Smooth muscle cell (in vitro differentiated cells): ENCODE results near the gene ERC1. TPM values are rescaled to one million over a fixed set of nuclear protein-coding genes. Genes with fewer than 3 reads are reported as not detected.

Experiments used
- DNase-seq: peaks from one replicate; lab custom pipeline; 2025; ENCODE audit not compliant: unreplicated experiment; lab: John Stamatoyannopoulos, UW
- H2AFZ ChIP-seq: fragments of 200-600 bp; sonication (generic); 2 replicates; pipeline ENCODE4 v1.6.0; 2016; ENCODE audit warnings: antibody characterized with exemption, low read depth, mild to moderate bottlenecking
- H3F3A ChIP-seq: fragments of 200-600 bp; sonication (generic); 2 replicates; pipeline ENCODE4 v1.6.0; 2017; ENCODE audit warnings: antibody characterized with exemption, low read depth
- H3K27ac ChIP-seq: fragments of 200-600 bp; sonication (generic); 2 replicates; pipeline ENCODE4 v1.5.1; 2016; ENCODE audit warnings: low read depth, mild to moderate bottlenecking
- H3K27me3 ChIP-seq: fragments of 200-600 bp; sonication (generic); 2 replicates; pipeline ENCODE4 v1.6.1; 2016; ENCODE audit warnings: low read depth, mild to moderate bottlenecking
- H3K36me3 ChIP-seq: fragments of 200-600 bp; sonication (generic); 2 replicates; pipeline ENCODE4 v1.5.1; 2016; ENCODE audit warnings: low read depth
- H3K4me1 ChIP-seq: fragments of 200-600 bp; sonication (generic); 2 replicates; pipeline ENCODE4 v1.5.1; 2016; ENCODE audit warnings: low read depth
- H3K4me2 ChIP-seq: fragments of 200-600 bp; sonication (generic); 2 replicates; pipeline ENCODE4 v1.6.0; 2016; ENCODE audit warnings: mild to moderate bottlenecking
- H3K4me3 ChIP-seq: fragments of 200-600 bp; sonication (generic); 2 replicates; pipeline ENCODE4 v1.5.1; 2016; ENCODE audit warnings: mild to moderate bottlenecking
- H3K79me2 ChIP-seq: fragments of 200-600 bp; sonication (generic); 2 replicates; pipeline ENCODE4 v1.6.0; 2016; ENCODE audit warnings: low read depth, mild to moderate bottlenecking
- H3K9ac ChIP-seq: fragments of 200-600 bp; sonication (generic); 2 replicates; pipeline ENCODE4 v1.6.0; 2016; ENCODE audit warnings: low read depth
- H3K9me3 ChIP-seq: fragments of 200-600 bp; sonication (generic); replicated peaks from 2 replicates; pipeline ENCODE4 v1.5.1; 2016; ENCODE audit warnings: low read depth
- H4K20me1 ChIP-seq: fragments of 200-600 bp; sonication (generic); 2 replicates; pipeline ENCODE4 v1.6.0; 2016; ENCODE audit warnings: low read depth
- CTCF ChIP-seq: fragments of 200-600 bp; sonication (generic); IDR thresholded peaks from 2 replicates; pipeline ENCODE4 v1.5.1; 2017; ENCODE audit warnings: borderline replicate concordance, mild to moderate bottlenecking, antibody characterized with exemption; ENCODE audit not compliant: insufficient read depth, poor library complexity, severe bottlenecking
- WGBS: methylation state at CpG from one replicate; pipeline ENCODE4 v1.1.7; 2016; ENCODE audit warnings: low lambda C conversion rate; 5-methylcytosine and 5-hydroxymethylcytosine counted together
- polyA plus RNA-seq: library from polyadenylated mRNA; unstranded; fragments of >200 nt; fragmentation: Nextera tagmentation; extraction: Ambion mirVana; gene quantifications from 2 replicates; pipeline ENCODE4 v1.2.1, GENCODE V29; 2016
- total RNA-seq: library from RNA; depleted of rRNA; stranded (reverse); fragments of >200 nt; gene quantifications from 2 replicates; pipeline ENCODE4 v1.2.3, GENCODE V29; 2014

ERC1 gene
- total and polyA plus RNA-seq, 2 experiments from 2014 or later: 13.8 to 17.6 TPM

GRCh38 chr12:966724-967123 is 24.3 kb upstream of the ERC1 start:
- H2AFZ ChIP-seq: no peak overlapping the region
- H3K27ac ChIP-seq: no peak overlapping the region
- H3K4me1 ChIP-seq: no peaks in the 10 kb centered on the region
- H3K79me2 ChIP-seq: no peaks in the 10 kb centered on the region
- H3K27me3 ChIP-seq: no peaks in the 10 kb centered on the region
- no peak for DNase-seq
- TF ChIP-seq CTCF: no peak
- H3K9ac ChIP-seq: no peak overlapping the region
- H3K9me3 ChIP-seq: no peaks in the 10 kb centered on the region
- H3K4me2 ChIP-seq: no peak overlapping the region
- no peaks in the 10 kb centered on the region for H3F3A ChIP-seq
- H3K36me3 ChIP-seq: no peaks in the 10 kb centered on the region
- WGBS: 99% methylated on average over 6 of the region's 6 CpGs
- H4K20me1 ChIP-seq: no peaks in the 10 kb centered on the region
- H3K4me3 ChIP-seq: no peak overlapping the region

GRCh38 chr12:967641-968040 is 23.4 kb upstream of the ERC1 start:
- no peak overlapping the region for H3K27ac ChIP-seq
- H3F3A ChIP-seq: no peaks in the 10 kb centered on the region
- no peak overlapping the region for H3K9ac ChIP-seq
- H3K9me3 ChIP-seq: no peaks in the 10 kb centered on the region
- H3K4me3 ChIP-seq: no peak overlapping the region
- H2AFZ ChIP-seq: no peak overlapping the region
- no peaks in the 10 kb centered on the region for H3K36me3 ChIP-seq
- TF ChIP-seq CTCF: no peak
- no peak overlapping the region for H3K4me2 ChIP-seq
- no peaks in the 10 kb centered on the region for H3K4me1 ChIP-seq
- no peaks in the 10 kb centered on the region for H3K27me3 ChIP-seq
- WGBS: 85% methylated on average over 9 of the region's 9 CpGs
- H4K20me1 ChIP-seq: no peaks in the 10 kb centered on the region
- H3K79me2 ChIP-seq: no peaks in the 10 kb centered on the region
- DNase-seq: no peak

GRCh38 chr12:968545-968944 is 22.5 kb upstream of the ERC1 start:
- H2AFZ ChIP-seq: no peak overlapping the region
- no peak overlapping the region for H3K9ac ChIP-seq
- WGBS: 83% methylated on average over 4 of the region's 4 CpGs

More at GRCh38 chr12:968545-968944, 22.5 kb upstream of the ERC1 start:
- Histone ChIP-seq H4K20me1 (no peaks in the 10 kb centered on the region), H3K79me2 (no peaks in the 10 kb centered on the region), H3K27me3 (no peaks in the 10 kb centered on the region), H3K4me3 (no peak overlapping the region), H3K4me1 (no peaks in the 10 kb centered on the region), H3K9me3 (no peaks in the 10 kb centered on the region), H3K4me2 (no peak overlapping the region), H3F3A (no peaks in the 10 kb centered on the region), H3K36me3 (no peaks in the 10 kb centered on the region), H3K27ac (no peak overlapping the region)
- no peak for TF ChIP-seq CTCF
- DNase-seq: no peak
